GM21526 (cell line): Measurements from ENCODE around the gene ANKRD13D.

Source experiments
- ATAC-seq: cut with Tn5 transposase; IDR thresholded peaks from one replicate; pipeline ENCODE4 v1.9.1; 2021; ENCODE audit warnings: moderate library complexity; ENCODE audit not compliant: unreplicated experiment, low FRiP score

Gene ANKRD13D

DNA sequence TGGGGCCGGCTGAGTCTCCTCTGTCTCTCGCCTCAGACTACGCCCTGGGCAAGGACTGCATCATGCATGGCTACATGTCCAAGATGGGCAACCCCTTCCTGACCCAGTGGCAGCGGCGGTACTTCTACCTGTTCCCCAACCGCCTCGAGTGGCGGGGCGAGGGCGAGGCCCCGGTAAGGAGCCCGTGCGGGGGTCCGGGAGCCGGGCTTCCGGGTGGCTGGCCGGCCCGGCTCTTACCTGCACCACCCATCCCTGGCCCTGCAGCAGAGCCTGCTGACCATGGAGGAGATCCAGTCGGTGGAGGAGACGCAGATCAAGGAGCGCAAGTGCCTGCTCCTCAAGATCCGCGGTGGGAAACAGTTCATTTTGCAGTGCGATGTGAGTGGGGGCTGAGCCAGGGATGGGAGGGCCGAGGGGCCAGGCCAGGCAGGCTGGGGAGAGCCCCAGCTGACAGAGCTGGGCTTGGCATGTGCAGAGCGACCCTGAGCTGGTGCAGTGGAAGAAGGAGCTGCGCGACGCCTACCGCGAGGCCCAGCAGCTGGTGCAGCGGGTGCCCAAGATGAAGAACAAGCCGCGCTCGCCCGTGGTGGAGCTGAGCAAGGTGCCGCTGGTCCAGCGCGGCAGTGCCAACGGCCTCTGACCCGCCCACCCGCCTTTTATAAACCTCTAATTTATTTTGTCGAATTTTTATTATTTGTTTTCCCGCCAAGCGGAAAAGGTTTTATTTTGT, 4.1 kb upstream of the ANKRD13D start:
- ATAC-seq = no peak

DNA sequence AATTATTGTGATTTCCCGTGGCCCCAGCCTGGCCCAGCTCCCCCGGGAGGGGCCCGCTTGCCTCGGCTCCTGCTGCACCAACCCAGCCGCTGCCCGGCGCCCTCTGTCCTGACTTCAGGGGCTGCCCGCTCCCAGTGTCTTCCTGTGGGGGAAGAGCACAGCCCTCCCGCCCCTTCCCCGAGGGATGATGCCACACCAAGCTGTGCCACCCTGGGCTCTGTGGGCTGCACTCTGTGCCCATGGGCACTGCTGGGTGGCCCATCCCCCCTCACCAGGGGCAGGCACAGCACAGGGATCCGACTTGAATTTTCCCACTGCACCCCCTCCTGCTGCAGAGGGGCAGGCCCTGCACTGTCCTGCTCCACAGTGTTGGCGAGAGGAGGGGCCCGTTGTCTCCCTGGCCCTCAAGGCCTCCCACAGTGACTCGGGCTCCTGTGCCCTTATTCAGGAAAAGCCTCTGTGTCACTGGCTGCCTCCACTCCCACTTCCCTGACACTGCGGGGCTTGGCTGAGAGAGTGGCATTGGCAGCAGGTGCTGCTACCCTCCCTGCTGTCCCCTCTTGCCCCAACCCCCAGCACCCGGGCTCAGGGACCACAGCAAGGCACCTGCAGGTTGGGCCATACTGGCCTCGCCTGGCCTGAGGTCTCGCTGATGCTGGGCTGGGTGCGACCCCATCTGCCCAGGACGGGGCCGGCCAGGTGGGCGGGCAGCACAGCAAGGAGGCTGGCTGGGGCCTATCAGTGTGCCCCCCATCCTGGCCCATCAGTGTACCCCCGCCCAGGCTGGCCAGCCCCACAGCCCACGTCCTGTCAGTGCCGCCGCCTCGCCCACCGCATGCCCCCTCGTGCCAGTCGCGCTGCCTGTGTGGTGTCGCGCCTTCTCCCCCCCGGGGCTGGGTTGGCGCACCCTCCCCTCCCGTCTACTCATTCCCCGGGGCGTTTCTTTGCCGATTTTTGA, 3.3 kb upstream of the ANKRD13D start:
- no peak for ATAC-seq

DNA sequence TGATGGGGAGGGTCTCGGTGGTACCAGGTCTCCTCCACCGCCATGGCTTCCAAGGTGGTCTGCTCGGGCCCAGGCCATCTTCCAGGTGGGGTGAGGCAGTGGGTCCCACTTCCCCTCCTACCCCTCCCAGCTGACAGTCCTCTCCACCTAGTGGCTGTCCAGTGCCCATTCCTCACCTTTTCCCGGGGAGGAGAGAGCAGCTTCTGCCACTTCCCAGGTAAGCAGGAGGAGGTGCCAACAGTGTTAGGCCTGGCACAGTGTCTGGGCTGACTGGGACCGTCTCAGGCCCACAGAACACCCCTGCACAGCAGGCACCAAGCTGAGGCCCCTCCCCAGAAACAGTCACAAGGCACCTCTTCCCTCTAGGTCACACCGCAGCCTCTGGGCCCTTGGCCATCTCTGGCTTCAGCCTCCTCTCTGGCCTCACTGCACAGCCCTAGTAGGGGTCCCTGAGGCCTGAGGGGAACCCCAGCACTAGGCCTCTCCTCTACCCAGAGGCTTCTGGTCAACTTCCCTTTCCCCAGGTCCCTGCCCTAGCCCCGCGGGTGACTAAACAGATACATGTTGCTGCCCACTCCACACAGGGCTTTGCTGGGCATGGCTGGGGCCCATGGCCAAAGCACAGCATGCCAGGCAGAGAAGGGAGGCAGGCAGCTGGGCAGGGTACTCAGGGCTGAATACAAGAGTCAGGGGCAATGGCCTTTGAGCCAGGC, 2.3 kb upstream of the ANKRD13D start:
- no peak for ATAC-seq

DNA sequence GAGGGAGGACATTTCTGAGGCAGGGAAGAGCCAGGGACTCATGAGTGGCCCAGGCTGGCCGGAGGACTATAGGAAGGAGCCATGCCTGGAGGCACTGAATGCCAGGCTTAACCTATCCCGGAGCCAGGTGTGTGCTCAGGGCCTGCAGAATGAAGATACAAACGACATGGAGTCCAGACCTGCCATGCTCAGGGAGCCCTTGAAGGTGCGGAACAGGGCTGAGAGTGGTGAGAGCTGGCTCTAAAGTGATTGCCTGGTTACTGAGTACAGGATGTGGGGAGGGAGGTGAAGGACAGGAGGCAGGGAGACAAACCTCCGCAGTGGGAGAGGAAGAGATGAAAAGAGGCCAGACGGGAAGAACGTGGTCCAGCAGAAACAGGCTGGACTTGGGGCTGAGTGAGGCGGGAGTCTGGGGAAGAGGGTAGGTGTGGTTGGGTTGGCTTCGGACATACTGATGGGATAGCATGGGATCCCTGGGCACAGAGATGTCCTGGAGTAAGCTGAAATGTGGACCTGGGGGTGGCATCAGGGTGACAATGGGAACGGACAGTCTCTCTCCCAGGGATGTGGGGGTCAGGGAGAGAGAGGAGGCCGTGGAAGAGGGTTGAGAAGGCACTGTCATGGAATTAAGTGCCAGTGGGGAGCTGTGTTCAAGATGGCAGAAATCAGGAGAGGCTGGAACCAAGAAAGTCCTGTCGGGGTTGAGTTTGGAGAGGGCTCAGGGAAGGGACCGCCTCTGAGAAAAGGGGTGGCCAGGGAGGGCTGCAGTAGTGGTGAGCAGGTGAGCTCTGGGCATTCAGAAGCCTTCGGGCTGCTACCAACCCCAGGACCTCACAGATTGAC, 1.5 kb upstream of the ANKRD13D start:
- no peak for ATAC-seq

DNA sequence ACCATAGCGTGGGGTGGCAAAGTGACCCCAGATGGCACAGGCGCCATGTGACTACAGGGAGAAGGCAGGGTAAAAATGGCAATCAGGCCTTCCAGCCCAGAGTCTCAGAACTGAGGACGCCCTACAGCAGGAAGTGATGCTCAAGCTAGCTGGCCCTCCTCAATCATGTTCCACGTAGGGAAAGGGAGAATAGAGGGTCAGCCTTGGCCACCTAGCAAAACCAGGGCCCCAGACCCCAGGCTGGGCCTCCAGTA, 978 bp upstream of the ANKRD13D start:
- ATAC-seq = peak; percentile 2

DNA sequence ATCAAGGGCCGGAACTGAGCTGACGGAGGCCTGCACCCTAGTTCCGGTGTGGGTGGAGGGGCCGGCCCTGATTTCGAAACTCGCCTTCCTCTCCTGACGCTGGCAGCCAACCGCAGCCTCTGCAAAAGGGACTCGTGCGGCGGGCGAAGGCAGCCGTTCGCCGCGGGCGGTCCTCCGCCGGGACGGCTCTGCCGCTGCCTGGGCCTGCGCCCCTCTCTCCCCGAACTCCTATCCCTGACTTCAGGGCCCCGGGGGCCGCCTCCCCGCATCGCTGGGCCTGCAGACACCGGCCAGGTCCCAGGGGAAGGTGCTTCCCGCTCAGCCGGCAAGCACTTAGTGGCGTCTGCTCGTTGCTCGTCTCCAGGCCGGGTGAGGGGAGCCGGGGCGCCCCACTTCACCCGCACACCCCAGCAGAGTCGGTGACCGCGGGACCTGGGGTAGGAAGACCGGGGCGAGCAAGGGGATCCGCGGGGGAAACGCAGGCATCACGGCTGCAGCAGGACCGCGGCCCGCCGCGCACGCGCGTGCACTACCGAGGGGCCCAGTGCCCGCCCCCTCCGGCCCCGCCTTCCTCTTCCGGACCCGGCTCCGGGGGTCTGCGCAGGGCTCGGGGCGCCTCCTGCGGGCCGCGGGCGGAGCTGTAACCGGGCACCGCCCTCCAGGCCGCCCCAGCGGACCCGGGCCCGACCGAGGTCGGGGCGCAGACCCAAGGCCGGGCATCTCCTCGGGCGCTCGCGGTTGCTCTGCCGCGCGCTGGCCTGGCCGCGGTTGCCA, 464 bp upstream of the ANKRD13D start:
- ATAC-seq = peak; percentile 48

DNA sequence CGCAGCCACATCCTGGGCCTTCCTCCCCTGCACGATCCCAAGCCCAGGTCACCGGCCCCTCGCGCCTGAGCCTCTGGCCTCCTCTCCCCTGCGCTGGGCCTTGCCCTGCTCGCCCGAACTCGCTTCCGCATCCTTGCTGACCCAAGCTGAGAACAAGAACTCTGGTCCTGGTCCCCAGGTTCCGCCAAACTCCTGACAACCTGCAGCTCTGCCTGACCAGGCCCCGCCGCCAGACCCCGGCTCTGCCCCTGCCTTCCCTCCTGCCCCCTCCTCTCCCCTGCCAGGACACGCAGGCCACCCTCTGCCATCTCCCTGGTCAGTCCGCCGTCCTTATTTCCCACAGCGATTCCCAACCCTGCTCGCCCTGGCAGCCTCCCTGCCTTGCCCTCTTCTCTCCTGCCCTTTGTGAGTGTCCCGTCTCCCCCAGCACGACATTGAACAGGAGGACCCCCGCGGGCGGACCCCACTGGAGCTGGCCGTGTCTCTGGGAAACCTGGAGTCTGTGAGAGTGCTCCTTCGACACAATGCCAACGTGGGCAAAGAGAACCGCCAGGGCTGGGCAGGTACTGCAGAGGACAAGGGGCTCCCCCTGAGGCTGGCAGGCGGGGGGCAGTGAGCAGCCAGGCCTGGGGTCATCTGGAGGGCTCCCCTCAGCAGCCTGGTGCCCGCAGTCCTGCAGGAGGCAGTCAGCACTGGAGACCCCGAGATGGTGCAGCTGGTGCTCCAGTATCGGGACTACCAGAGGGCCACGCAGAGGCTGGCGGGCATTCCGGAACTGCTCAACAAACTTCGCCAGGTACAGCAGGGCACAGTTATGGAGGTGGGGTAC, 762 bp downstream of the ANKRD13D start:
- ATAC-seq = no peak

DNA sequence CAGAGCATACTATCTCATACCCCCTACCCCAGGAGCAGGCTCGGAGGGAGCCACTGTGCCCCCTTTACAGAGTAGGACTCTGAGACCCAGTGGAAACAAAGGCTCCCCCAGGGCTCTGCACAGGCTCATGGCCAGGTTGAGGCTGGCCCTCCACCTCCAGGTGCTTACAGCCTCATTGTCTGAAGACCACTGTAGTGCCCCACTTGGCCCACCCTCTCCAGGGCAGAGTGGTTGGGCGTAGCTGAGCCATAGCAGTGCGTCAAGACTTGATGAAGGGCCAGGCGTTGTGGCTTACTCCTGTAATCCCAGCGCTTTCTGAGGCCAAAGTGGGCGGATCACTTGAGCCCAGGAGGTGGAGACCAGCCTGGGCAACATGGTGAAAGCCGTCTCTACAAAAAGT, 1.7 kb downstream of the ANKRD13D start:
- no peak for ATAC-seq

DNA sequence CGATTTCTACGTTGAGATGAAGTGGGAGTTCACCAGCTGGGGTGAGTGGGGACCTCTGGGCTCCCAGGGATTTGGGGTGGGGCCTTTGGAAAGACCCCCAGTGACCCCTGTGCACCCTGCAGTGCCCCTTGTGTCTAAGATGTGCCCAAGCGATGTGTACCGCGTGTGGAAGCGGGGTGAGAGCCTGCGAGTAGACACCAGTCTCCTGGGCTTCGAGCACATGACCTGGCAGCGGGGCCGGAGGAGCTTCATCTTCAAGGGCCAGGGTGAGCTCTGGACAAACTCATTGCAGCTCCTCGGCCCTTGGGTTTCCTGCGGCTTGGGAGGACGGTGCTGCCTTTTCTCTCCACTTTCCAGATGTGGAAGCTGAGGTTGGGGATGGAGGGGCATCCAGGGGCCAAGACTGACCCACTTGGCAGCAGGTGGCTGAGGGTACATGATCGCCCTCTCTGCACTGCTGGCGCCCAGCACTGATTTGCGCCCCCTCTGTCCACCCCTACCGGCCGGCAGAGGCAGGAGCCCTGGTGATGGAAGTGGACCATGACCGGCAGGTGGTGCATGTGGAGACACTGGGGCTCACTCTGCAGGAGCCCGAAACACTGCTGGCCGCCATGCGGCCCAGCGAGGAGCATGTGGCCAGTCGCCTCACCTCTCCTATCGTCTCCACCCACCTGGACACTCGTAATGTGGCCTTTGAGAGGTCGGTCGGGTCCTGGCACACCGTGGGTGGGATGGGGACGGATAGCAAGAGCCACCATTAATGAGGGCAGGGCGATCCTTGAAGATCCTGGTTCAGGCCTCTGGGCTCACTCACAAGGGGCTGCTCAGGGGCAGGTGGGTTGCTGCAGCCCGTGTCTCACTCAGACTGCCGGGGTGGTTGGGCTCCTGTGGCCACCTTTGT, 2.6 kb downstream of the ANKRD13D start:
- no peak for ATAC-seq

DNA sequence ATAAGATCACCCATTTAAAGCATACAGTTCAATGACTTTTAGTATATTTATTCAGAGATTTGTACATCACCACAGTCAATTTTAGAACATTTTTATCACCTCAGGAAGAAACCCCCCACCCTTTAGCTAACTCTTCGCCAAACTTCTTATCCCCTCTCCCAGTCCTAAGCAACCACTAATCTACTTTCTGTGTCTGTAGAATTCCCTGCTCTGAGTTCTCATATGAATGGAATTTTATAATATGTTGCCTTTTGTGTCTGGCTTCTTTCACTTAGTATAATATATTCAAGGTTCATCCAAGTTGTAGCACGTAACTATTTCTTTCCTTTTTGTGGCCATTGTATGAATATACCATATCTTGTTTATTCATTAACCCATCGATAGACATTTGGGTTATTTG, 3.6 kb downstream of the ANKRD13D start:
- ATAC-seq = no peak

DNA sequence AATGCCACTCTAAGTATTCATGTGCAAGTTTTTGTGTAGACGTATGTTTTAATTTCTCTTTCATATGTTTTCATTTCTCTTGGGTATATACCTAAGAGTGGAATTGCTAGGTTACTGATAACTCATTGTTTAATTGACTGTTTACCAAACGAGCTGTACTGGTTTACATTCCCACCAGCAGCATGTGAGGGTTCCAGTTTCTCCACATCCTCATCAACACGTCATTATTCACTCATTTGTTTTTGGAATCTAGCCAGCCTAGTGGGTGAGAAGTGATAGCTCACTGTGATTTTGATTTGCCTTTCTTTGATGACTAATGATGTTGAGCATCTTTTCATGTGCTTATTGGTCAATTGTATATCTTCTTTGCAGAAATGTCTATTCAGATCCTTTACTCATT, 4.0 kb downstream of the ANKRD13D start:
- no peak for ATAC-seq

DNA sequence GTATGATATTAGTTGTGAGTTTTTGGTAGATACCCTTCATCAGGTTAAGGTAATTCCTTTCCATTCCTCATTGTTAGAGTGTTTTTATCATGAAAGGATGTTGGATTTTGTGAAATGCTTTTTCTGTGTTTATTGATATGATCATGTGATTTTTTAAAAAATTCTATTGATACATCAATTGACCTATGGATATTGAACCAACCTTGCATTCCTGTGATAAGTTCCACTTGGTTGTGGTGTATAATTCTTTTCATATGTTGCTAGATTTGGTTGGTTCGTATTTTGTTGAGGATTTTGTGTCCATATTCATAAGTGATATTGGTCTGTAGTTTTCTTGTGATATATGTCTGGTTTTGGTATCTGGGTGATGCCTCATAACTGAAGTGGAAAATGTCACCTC, 6.7 kb downstream of the ANKRD13D start:
- ATAC-seq = no peak

DNA sequence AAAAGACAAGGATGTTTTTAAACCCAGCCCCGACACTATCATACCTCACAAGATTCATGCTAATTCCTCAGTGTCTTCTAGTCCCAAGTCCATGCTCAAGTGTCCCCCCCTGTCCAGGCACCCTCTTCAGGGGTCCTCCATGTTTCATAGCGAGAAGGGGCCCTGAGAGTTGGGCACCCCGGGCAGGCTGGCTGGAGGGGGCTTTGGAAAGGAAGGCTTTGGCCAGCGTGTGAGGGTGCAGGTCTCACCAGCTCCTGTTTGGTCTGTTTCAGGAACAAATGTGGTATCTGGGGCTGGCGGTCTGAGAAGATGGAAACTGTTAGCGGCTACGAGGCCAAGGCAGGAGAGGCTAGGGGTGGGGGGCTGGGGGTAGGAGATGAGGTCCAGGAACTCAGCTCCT, 9.7 kb downstream of the ANKRD13D start:
- ATAC-seq = no peak

DNA sequence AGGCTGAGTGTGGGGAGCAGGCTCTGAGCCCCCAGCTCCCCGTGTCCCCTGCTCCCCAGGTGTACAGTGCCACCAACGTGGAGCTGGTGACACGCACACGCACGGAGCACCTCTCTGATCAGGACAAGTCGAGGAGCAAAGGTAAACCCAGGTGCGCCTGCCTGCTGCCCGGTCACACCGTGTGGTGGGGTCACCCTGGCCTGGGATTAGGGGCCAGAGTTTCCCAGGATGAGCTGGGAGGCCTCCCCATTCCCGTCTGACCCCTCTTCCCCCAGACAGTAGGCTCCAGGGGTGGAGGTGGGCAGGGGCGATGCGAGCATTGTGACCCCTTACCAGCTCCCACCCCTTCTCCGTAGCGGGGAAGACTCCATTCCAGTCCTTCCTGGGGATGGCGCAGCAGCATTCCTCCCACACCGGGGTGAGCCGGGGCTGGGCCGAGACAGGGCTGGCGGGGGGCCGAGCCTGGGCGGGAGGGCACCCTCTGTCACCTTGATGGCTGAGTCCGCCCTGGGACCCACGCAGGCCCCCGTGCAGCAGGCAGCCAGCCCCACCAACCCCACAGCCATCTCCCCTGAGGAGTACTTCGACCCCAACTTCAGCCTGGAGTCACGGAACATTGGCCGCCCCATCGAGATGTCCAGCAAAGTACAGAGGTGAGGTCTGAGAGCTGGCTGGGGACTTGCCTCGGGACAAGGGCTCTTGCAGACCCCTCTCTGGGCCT, 10.5 kb downstream of the ANKRD13D start:
- no peak for ATAC-seq

DNA sequence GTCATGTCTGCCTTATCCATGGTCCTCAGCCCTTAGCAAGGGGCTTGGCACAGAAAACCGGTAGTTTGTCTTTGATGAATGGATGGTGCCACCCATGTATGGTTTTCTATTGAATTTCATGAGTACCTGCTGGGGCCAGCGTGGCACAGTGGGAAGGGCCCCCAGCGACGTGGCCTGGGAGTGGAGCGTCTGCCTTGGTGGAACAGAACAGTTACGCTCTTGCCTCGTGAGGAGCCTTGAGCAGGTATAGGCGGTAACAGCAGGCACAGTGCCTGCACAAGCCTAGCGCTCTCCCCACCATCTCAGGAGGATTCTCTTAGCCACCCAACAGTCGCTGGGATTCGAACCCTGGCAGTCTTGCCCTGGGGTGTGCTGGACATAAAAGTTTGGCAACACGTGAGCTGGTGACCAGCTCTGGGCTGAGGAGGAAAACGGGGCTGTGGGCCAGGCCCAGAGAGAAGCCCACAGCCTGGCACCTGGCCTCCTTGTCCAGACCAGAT, 11.2 kb downstream of the ANKRD13D start:
- ATAC-seq = no peak

DNA sequence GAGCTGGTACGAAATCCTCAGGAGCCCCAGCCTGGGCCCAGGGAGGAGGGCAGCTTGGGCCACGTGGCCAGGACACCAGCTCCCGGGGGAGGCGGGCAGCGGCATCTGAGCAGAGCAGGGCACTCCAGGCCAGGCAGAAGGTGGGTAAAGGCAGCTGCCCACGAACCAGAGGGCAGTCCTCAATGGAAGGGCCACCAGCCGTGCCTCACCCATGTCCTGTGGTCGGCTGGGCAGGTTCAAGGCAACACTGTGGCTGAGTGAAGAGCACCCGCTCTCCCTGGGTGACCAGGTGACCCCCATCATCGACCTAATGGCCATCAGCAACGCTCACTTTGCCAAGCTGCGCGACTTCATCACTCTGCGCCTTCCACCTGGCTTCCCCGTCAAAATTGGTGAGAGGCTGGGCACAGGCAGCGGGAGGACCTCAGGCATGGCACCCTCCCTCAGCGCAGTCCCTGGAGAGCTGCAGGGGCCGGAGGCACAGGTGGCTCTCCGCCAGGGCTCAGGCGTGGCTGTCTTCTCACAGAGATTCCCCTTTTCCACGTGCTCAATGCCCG, 11.7 kb downstream of the ANKRD13D start:
- no peak for ATAC-seq
